Measurements from ENCODE around the gene SEL1L3. TPM values are rescaled to one million over a fixed set of nuclear protein-coding genes. Genes with fewer than 3 reads are reported as not detected.

SEL1L3 gene
- total RNA-seq, 1 donor, result 6.0 TPM

DNA sequence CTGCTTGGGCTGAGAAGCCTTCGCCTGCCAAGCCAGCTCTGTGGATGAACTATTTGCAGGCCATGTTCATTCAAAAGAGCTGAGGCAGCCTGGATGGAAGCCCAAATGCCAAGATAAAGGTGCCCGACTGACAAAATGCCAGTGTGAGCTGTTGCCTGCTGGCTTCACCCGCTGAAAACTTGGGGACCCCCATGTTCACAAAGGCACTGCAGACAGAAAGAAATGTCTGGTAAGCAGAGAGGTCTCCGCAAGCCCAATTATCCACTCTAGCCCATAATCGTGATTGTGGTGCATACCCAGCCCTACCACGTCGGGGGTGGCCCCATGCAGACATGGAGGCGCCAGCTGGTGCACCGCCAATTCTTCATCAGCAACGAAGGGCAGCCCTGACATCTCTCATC lies 38.2 kb upstream of the SEL1L3 start:
- no peak for DNase-seq (ENCODE audit: low read depth)
- TF ChIP-seq, protein P1, sequence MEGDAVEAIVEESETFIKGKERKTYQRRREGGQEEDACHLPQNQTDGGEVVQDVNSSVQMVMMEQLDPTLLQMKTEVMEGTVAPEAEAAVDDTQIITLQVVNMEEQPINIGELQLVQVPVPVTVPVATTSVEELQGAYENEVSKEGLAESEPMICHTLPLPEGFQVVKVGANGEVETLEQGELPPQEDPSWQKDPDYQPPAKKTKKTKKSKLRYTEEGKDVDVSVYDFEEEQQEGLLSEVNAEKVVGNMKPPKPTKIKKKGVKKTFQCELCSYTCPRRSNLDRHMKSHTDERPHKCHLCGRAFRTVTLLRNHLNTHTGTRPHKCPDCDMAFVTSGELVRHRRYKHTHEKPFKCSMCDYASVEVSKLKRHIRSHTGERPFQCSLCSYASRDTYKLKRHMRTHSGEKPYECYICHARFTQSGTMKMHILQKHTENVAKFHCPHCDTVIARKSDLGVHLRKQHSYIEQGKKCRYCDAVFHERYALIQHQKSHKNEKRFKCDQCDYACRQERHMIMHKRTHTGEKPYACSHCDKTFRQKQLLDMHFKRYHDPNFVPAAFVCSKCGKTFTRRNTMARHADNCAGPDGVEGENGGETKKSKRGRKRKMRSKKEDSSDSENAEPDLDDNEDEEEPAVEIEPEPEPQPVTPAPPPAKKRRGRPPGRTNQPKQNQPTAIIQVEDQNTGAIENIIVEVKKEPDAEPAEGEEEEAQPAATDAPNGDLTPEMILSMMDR (IDR thresholded peaks at IDR 0.05; ENCODE audit: insufficient read depth, low read depth, low read length), result no peak
- H3K4me3 ChIP-seq (ENCODE audit: low read depth, low read length), result no peak overlapping the region

DNA sequence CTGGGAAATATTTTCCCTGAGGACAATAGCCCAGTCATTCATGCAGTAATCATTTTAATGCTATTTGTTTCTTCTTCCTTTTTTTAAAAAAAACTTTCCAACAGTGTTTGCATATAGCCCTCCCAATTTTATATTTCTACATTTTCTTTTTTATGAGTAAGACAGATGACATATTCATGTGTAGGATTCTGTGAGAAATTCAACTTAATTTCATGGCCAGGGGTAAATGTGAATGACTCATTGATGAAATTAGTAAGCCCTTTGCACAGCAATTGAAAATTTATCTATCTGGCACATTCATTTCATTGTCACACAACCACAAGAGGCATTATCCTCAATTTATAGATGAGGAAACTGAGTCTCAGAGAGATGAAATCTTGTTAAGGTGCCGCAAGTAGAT lies 37.5 kb upstream of the SEL1L3 start:
- DNase-seq (ENCODE audit: low read depth), result no peak
- no peak overlapping the region for H3K4me3 ChIP-seq (ENCODE audit: low read depth, low read length)
- TF ChIP-seq, protein P1 (IDR thresholded peaks at IDR 0.05; ENCODE audit: insufficient read depth, low read depth, low read length), result no peak

DNA sequence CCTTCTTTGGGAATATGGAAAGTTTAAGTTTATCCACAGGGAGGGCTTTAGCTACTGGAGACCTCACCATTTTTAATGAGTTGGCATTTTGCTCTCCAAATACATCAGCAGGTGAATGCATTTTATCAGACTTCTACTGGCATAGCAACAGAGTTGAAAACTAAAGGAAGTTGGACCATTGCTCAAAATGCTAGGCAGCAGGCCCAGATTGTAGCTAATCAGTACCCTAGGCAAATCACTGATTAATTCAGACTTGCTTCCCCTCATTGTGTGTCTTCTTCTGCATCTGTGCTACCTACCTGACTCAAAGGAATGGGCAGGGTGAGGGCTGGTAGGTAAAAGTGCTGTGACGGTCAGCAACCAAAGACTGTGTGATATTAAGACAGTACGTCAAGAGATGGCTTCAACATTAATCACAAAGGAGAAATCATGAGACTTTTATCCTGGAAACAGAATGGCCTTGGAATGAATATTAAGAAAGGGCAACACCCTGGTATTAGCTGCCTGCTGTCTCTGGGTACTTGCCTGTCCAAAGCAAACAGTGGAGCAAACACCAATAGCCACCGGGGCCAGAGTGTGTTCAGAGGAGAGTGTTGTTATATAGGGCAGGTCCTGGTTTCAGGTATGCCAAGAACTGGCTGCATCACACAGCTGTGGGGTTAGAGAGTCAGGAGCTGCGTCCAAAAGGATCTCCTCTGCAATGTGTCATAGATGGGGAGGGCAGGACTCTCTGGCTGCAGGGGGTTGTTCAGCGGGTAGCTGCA lies 34.2 kb upstream of the SEL1L3 start:
- TF ChIP-seq, protein P1 (IDR thresholded peaks at IDR 0.05; ENCODE audit: insufficient read depth, low read depth, low read length), result no peak
- no peak for DNase-seq (ENCODE audit: low read depth)
- H3K4me3 ChIP-seq (ENCODE audit: low read depth, low read length), result no peak overlapping the region

DNA sequence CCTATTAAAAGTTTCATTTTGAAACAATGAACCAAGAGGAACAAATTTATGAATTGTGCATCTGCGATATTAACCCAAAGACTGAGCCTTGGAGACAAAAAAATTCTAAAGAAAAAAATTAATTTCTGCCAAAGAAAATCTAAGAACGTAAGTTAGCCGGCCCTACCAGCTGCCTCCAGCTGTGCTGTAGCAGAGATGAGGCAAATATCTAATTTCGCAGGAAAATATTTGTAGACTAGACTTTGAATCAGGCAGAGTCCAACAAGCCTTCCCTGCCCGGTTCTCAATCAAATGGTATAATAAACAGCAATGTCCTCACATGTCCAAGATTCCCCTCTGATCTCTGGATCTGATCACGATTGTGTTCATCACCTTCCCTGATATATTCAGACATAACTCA lies 30.0 kb upstream of the SEL1L3 start:
- TF ChIP-seq, protein P1 (IDR thresholded peaks at IDR 0.05; ENCODE audit: insufficient read depth, low read depth, low read length), result no peak
- DNase-seq (ENCODE audit: low read depth), result no peak
- H3K4me3 ChIP-seq (ENCODE audit: low read depth, low read length), result no peak overlapping the region

DNA sequence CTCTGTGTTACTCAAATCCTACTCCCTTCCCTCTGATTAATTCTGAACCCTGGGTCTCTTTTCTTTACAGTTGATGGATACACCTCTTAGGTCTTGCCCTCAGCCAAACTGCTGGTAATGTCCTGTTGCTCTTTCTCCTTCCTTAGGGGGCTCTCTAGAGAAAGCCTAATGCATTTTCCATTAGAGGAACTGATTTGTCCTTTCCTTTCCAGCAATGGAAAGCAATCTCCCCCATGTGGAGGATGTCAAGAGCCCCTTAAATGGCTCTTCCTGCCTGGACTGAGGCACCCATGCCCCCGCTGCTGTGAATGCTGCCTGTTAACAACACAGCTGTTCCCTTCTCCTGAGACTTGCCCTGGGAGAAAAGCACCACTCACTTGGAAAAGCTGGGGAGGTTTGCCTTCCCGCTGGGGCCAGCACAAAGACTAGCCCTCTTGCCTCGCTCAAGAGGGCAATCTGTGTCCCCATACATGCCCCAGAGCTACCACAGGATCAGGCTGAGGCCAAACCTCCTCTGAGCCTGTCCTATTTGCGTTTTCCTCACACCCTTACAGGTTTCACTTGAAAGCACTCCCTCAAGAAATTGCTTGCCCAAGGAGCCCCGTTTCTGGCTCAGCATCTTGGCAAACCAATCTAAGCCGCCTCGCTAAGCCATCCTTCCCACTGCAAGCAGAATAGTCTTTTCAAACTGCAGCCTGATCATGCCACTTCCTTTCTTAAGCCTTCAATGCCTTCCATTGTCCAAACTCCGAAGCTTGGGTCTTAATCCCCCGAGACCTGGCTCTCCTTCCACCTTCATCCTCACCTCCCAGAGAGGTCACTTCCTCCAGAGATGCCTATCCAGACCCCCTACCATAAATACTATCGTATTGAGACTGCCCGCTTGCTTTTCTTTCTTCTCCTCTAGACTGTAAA lies 28.0 kb upstream of the SEL1L3 start:
- no peak for DNase-seq (ENCODE audit: low read depth)
- TF ChIP-seq, protein P1 (IDR thresholded peaks at IDR 0.05; ENCODE audit: insufficient read depth, low read depth, low read length), result no peak
- no peak overlapping the region for H3K4me3 ChIP-seq (ENCODE audit: low read depth, low read length)

DNA sequence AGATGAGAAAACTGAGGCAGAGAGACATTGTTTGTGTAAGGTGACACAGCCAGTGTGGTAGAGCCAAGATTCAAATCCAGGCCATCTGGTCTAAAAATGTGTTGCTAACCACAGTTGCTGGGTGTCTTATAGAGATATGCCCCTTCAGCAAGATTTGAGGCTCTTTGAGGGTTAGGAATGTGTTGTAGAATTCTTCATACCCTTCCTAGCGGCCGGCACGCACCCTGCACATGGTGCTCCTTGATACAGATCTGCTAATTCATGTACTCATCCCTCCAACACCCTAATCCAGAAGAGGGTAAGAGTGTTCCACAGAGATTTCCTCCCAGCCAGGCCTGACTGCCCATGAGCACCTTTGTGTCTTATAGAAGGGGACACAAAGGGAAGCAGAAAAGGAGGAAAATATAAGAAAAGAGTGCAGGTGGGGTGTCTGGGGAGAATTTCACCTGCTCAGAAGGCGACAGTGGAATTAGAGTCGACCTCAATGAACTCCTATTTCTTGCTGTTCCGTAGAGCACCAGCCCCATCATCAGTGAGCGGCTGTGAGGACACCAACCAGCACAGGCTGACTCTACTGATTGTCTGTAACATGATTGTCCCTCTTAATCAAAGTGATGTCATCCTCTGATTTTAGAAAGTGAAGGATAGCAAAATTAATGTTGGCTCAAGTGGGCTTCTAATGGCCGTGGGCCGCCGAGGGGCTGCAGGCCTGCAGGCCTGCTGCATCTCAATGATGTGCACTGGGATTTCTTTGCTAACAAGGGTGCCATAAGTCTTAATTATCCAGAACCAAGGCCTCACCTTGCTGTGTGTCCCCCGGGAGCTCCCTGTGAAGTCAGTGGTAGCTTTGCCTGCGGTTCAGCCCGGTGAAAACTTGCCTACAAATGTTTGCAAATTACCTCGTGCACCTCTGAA lies 27.1 kb upstream of the SEL1L3 start:
- DNase-seq (ENCODE audit: low read depth), result no peak
- no peak overlapping the region for H3K4me3 ChIP-seq (ENCODE audit: low read depth, low read length)
- TF ChIP-seq, protein P1 (IDR thresholded peaks at IDR 0.05; ENCODE audit: insufficient read depth, low read depth, low read length), result no peak
